Suprapubic skin (tissue), 4 donors: ENCODE data around the gene GPC1. TPM values are rescaled to one million over a fixed set of nuclear protein-coding genes. Genes with fewer than 3 reads are reported as not detected.
A peak's percentile ranks its signal among the peaks of the same experiment; 100 is the strongest.

ENCODE experiments used
- DNase-seq, 2 donors: peaks; one replicate each; pipeline ENCODE4 v3.0.0-alpha.2; 2019; ENCODE audit warnings: low spot score in 2 of 2
- H3K27ac ChIP-seq: fragments of 200-600 bp; sonication (generic); one replicate; pipeline ENCODE4 v1.5.1; 2019
- H3K27me3 ChIP-seq: fragments of 200-600 bp; sonication (generic); one replicate; pipeline ENCODE4 v1.5.1; 2019
- H3K36me3 ChIP-seq: fragments of 200-600 bp; sonication (generic); one replicate; pipeline ENCODE4 v1.5.1; 2019
- H3K4me1 ChIP-seq: fragments of 200-600 bp; sonication (generic); one replicate; pipeline ENCODE4 v1.5.1; 2019
- H3K4me3 ChIP-seq: fragments of 200-600 bp; sonication (generic); one replicate; pipeline ENCODE4 v1.5.1; 2019; ENCODE audit warnings: mild to moderate bottlenecking
- H3K9me3 ChIP-seq: fragments of 200-600 bp; sonication (generic); one replicate; pipeline ENCODE4 v1.5.1; 2019
- EP300 ChIP-seq: sonication (generic); formaldehyde crosslinking; IDR thresholded peaks from one replicate; pipeline ENCODE4 v1.6.1; 2017; ENCODE audit warnings: antibody characterized with exemption
- POLR2A ChIP-seq, 2 donors: fragments of 450-650 bp; IDR thresholded peaks; one replicate each; pipeline ENCODE4 v1.6.1; 2017; ENCODE audit warnings: antibody characterized with exemption in 2 of 2, mild to moderate bottlenecking in 2 of 2, moderate library complexity in 2 of 2
- POLR2AphosphoS5 ChIP-seq, 3 donors: sonication (generic); formaldehyde crosslinking; IDR thresholded peaks; one replicate each; pipeline ENCODE4 v1.6.1; 2017; ENCODE audit warnings: antibody characterized with exemption in 3 of 3
- WGBS: methylation state at CpG from one replicate; pipeline ENCODE4 v1.1.5; 2018; 5-methylcytosine and 5-hydroxymethylcytosine counted together
- total RNA-seq, 4 donors: library from RNA; depleted of rRNA; stranded (reverse); fragments of >200 nt; gene quantifications; one replicate each; pipeline ENCODE4 v1.1.0, GENCODE V29; 2016
- TF ChIP-seq, protein P1 (sequence below), 2 donors: fragments of 200-600 bp in 1 of 2; fragments of 450-650 bp in 1 of 2; sonication (generic) in 1 of 2; IDR thresholded peaks; one replicate each; pipeline ENCODE4 v1.5.1; 2016 to 2019; ENCODE audit warnings: antibody characterized with exemption in 2 of 2, mild to moderate bottlenecking in 1 of 2, moderate library complexity in 1 of 2

Gene GPC1
- total RNA-seq, 4 donors from 2014 or later, result 130 to 164 (median 145) TPM

DNA sequence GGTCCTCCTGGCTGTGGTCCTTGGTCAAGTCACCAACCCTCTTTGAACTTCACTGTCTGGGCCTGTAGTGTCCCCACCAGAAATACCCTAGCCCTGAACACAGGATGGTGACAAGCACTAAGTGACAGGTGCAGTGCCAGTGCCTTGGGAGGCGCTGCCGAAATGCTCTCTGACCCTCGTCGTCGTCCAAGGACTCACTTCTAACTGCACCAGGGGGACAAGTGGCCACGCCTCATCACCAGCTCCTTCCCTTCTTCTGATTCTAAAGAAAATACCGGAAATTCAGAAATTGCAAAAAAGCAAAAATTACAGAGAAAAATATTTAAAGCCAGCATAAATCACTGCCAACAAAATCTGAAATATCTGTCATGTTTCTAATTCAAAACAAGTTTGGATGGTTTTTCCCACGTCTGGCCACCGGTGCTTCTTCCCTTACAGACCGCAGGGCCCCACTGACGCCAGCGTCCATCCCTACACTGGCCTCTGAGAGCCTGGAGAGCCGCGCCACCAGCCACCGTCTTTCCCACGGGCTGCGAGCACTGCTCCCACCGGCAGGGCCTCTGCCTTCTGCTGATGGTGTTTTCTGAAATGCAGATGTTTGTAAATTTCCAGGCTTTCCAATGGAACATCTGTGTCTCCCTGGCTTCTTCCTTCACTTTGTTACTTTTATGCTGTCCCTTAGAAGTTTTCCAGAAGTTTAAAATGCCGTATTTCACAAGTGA lies 37.4 kb upstream of the GPC1 start:
- Histone ChIP-seq H3K4me3 (no peak overlapping the region), H3K27me3 (peaks cover 15% of the 10 kb centered on the region), H3K36me3 (no peaks in the 10 kb centered on the region), H3K4me1 (peaks cover 24% of the 10 kb centered on the region), H3K27ac (no peak overlapping the region), H3K9me3 (no peaks in the 10 kb centered on the region)
- TF ChIP-seq, protein P1, sequence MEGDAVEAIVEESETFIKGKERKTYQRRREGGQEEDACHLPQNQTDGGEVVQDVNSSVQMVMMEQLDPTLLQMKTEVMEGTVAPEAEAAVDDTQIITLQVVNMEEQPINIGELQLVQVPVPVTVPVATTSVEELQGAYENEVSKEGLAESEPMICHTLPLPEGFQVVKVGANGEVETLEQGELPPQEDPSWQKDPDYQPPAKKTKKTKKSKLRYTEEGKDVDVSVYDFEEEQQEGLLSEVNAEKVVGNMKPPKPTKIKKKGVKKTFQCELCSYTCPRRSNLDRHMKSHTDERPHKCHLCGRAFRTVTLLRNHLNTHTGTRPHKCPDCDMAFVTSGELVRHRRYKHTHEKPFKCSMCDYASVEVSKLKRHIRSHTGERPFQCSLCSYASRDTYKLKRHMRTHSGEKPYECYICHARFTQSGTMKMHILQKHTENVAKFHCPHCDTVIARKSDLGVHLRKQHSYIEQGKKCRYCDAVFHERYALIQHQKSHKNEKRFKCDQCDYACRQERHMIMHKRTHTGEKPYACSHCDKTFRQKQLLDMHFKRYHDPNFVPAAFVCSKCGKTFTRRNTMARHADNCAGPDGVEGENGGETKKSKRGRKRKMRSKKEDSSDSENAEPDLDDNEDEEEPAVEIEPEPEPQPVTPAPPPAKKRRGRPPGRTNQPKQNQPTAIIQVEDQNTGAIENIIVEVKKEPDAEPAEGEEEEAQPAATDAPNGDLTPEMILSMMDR (IDR thresholded peaks at IDR 0.05), result no peak
- TF ChIP-seq POLR2AphosphoS5 (IDR thresholded peaks at IDR 0.05) (no peak), POLR2A (IDR thresholded peaks at IDR 0.05) (no peak)
- peak in 1 of 2 donors; percentile 76 for DNase-seq
- 76% methylated on average over 19 of the region's 19 CpGs for WGBS

DNA sequence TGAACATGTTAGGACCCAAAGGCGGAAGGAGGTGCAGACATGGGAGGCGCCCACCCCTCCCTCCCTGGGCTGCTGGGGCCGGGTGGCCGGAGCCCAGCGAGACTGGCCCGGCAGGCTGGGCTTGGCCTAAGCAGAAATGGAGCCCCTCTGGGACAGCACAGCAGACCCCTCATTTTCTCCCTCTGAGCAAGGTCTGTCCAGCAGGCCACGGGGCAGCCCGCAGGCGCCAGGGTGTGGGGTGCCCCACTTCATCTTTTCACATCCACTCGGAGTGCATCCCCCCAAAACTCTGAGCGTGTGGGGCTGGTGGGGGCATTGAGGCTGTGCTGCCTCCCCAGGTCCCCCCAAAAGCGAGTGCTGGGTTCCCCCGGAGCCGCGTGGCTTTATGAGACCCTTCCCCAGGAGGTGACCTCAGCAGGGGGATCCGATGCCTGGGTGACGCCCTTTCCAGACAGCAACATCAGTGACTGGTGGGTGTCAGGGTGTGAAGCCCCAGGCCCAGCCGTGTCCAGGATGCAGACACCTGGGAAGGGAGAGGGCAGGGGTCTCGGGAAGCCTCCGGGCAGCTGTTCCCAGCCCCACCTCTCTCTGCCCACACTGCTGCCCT lies 36.7 kb upstream of the GPC1 start:
- peaks cover 24% of the 10 kb centered on the region for H3K4me1 ChIP-seq
- H3K4me3 ChIP-seq, result no peak overlapping the region
- no peak overlapping the region for H3K27ac ChIP-seq
- TF ChIP-seq POLR2A (IDR thresholded peaks at IDR 0.05) (no peak), EP300 (no peak), POLR2AphosphoS5 (IDR thresholded peaks at IDR 0.05) (no peak)
- TF ChIP-seq, protein P1 (IDR thresholded peaks at IDR 0.05), result no peak
- 89% methylated on average over 14 of the region's 20 CpGs for WGBS
- H3K27me3 ChIP-seq, result peaks cover 15% of the 10 kb centered on the region
- H3K9me3 ChIP-seq, result no peaks in the 10 kb centered on the region
- DNase-seq, result peak in 1 of 2 donors; percentile 55
- no peaks in the 10 kb centered on the region for H3K36me3 ChIP-seq

GRCh38 chr2:240399419-240400324 lies 35.8 kb upstream of the GPC1 start:
- Histone ChIP-seq H3K27me3 (peaks cover 15% of the 10 kb centered on the region), H3K36me3 (no peaks in the 10 kb centered on the region), H3K4me1 (peaks cover 24% of the 10 kb centered on the region), H3K27ac (no peak overlapping the region), H3K9me3 (no peaks in the 10 kb centered on the region), H3K4me3 (no peak overlapping the region)
- 89% methylated on average over 2 of the region's 14 CpGs for WGBS
- no peak for TF ChIP-seq POLR2AphosphoS5 (IDR thresholded peaks at IDR 0.05)
- TF ChIP-seq, protein P1 (IDR thresholded peaks at IDR 0.05), result no peak
- TF ChIP-seq EP300, result no peak
- TF ChIP-seq POLR2A (IDR thresholded peaks at IDR 0.05), result no peak
- DNase-seq, result peak in 1 of 2 donors; percentile 70

DNA sequence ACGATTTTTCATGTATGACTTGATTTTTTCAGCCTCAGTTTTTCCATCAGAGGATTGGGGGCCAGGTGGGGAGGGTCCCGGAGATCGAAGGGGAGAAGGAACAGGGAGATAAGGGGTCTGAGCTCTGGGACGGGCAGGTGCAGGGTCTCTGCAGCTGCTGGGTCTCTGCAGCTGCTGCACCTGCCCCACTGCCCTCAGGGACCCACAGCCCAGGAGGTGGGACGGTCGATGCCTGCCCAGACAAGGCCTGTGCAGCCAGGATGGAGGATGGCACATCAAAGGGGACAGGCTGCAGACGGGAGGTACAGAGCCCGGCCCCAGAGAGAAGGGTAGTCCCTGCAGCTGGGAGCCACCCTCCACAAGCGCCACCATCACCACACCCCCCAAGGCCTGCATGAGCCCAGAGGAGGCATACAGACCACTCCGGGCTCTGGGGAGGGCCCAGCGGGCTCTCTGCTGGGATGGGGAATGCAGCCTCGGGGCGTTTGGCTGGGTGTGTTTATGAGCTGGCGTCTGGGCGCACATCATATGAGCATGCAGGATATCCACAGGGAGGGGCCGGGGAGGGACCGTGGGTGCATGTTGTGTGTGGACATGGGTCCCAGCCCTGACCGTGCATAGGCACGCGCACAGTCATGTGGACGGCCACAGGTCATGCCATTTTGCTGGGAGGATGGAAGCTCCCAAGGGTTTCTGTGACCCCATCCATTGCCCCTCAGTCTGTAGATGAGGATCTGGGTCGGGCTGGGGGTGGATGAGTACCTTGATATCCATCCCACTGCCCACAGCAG lies 34.9 kb upstream of the GPC1 start:
- Histone ChIP-seq H3K36me3 (no peaks in the 10 kb centered on the region), H3K4me1 (peaks cover 23% of the 10 kb centered on the region), H3K9me3 (no peaks in the 10 kb centered on the region), H3K4me3 (no peak overlapping the region), H3K27ac (no peak overlapping the region), H3K27me3 (peaks cover 15% of the 10 kb centered on the region)
- TF ChIP-seq EP300, result no peak
- TF ChIP-seq POLR2AphosphoS5 (IDR thresholded peaks at IDR 0.05), result no peak
- TF ChIP-seq, protein P1 (IDR thresholded peaks at IDR 0.05), result no peak
- TF ChIP-seq POLR2A (IDR thresholded peaks at IDR 0.05), result no peak
- WGBS, result 47% methylated on average over 8 of the region's 22 CpGs
- DNase-seq, result peak; percentile 58 to 62
